Endothelial cell of umbilical vein (primary cell): Measurements from ENCODE around the gene GAL3ST2. TPM values are rescaled to one million over a fixed set of nuclear protein-coding genes. Genes with fewer than 3 reads are reported as not detected.

Experiments
- BruUV-seq: library from RNA; stranded (reverse); fragments of 400-500 nt; replicated peaks from 2 replicates; lab custom pipeline; 2021; lab: Mats Ljungman, UMichigan
- CTCF ChIA-PET: fragments of 300-600, 350-600 bp; sonication (Branson Sonifier 250); formaldehyde crosslinking; loops from one replicate; lab custom pipeline; 2021; ENCODE audit warnings: antibody characterized with exemption, inconsistent platforms; lab: Charles Lee
- POLR2A ChIA-PET: fragments of 300-600, 350-600 bp; sonication (Branson Sonifier 250); formaldehyde crosslinking; loops from one replicate; lab custom pipeline; 2021; ENCODE audit warnings: antibody characterized with exemption, inconsistent platforms; lab: Charles Lee
- DNase-seq: peaks from one replicate; pipeline ENCODE4 v3.0.0-alpha.2; 2011; ENCODE audit warnings: low read depth, low spot score
- FAIRE-seq: peaks from 2 replicates; lab custom pipeline; 2011; peaks lifted over from hg19 to GRCh38; lab: Jason Lieb, UNC
- H2AFZ ChIP-seq: 2 replicates; pipeline ENCODE4 v1.6.0; 2012; ENCODE audit warnings: low read depth, low read length, control low read depth, inconsistent platforms
- H3K27ac ChIP-seq: 2 replicates; pipeline ENCODE4 v1.5.1; 2011; ENCODE audit warnings: low read depth, mild to moderate bottlenecking, control low read depth, low read length, moderate library complexity; ENCODE audit not compliant: insufficient read depth
- H3K27me3 ChIP-seq, 2 experiments: 2 replicates each; pipeline versions ENCODE4 v1.6.0 to v1.6.1; 2011; ENCODE audit warnings: low read length in 2 of 2, mixed read lengths in 1 of 2; ENCODE audit not compliant: control insufficient read depth in 2 of 2, insufficient read depth in 2 of 2
- H3K36me3 ChIP-seq, 2 experiments: 2 replicates in 1 of 2; 3 replicates in 1 of 2; pipeline ENCODE4 v1.5.1; 2011; ENCODE audit warnings: low read length in 2 of 2, mild to moderate bottlenecking in 1 of 2, moderate library complexity in 1 of 2; ENCODE audit not compliant: control insufficient read depth in 2 of 2, insufficient read depth in 2 of 2; ENCODE audit errors: extremely low read depth in 1 of 2
- H3K4me1 ChIP-seq: 3 replicates; pipeline ENCODE4 v1.5.1; 2011; ENCODE audit warnings: mild to moderate bottlenecking, low read length; ENCODE audit not compliant: control insufficient read depth, insufficient read depth; ENCODE audit errors: extremely low read depth
- H3K4me2 ChIP-seq: 2 replicates; pipeline ENCODE4 v1.6.1; 2011; ENCODE audit warnings: low read length, control low read depth, mixed read lengths; ENCODE audit not compliant: insufficient read depth
- H3K4me3 ChIP-seq, 3 experiments: fragments of 200-600 bp in 1 of 3; sonication (generic), shearing (Covaris generic) in 1 of 3; replicated peaks in 1 of 3; 2 replicates each; pipeline ENCODE4 v1.5.1; 2011 to 2016; ENCODE audit warnings: control low read depth in 3 of 3, low read length in 3 of 3, mild to moderate bottlenecking in 2 of 3, inconsistent platforms in 1 of 3, low read depth in 1 of 3, moderate library complexity in 1 of 3; ENCODE audit not compliant: insufficient read depth in 1 of 3
- H3K79me2 ChIP-seq: 2 replicates; pipeline ENCODE4 v1.6.0; 2012; ENCODE audit warnings: low read length, inconsistent platforms; ENCODE audit not compliant: control insufficient read depth, insufficient read depth
- H3K9ac ChIP-seq: replicated peaks from 2 replicates; pipeline ENCODE3; 2011; ENCODE audit warnings: low read length, control low read depth; ENCODE audit not compliant: insufficient read depth; ENCODE audit errors: extremely low read depth
- H3K9me1 ChIP-seq: replicated peaks from 3 replicates; pipeline ENCODE4 v1.6.0; 2011; ENCODE audit warnings: mild to moderate bottlenecking, low read length; ENCODE audit not compliant: control insufficient read depth, insufficient read depth; ENCODE audit errors: extremely low read depth
- H3K9me3 ChIP-seq: replicated peaks from 2 replicates; pipeline ENCODE4 v1.5.1; 2012; ENCODE audit warnings: low read length, inconsistent platforms; ENCODE audit not compliant: control insufficient read depth, insufficient read depth
- H4K20me1 ChIP-seq: replicated peaks from 2 replicates; pipeline ENCODE3; 2011; ENCODE audit warnings: mild to moderate bottlenecking, low read length; ENCODE audit not compliant: control insufficient read depth, insufficient read depth; ENCODE audit errors: extremely low read depth
- EZH2 ChIP-seq: IDR thresholded peaks from 2 replicates; pipeline ENCODE4 v1.6.1; 2012; ENCODE audit warnings: borderline replicate concordance, low read depth, mild to moderate bottlenecking, moderate library complexity, low read length, inconsistent platforms; ENCODE audit not compliant: severe bottlenecking
- FOS ChIP-seq: IDR thresholded peaks from 2 replicates; pipeline ENCODE4 v1.6.1; 2011; ENCODE audit warnings: mild to moderate bottlenecking, low read length, moderate library complexity, borderline replicate concordance; ENCODE audit not compliant: insufficient read depth
- GATA2 ChIP-seq: IDR thresholded peaks from 2 replicates; pipeline ENCODE4 v1.7.0; 2011; ENCODE audit warnings: low read depth, mild to moderate bottlenecking, moderate library complexity, mixed read lengths, low read length; ENCODE audit not compliant: insufficient read length, insufficient read depth
- JUN ChIP-seq: IDR thresholded peaks from 2 replicates; pipeline ENCODE4 v1.6.1; 2011; ENCODE audit warnings: borderline replicate concordance, low read depth; ENCODE audit not compliant: insufficient read length, insufficient read depth
- MYC ChIP-seq: IDR thresholded peaks from one replicate; pipeline ENCODE4 v1.6.1; 2011; ENCODE audit warnings: mild to moderate bottlenecking, low read depth, low read length
- POLR2A ChIP-seq: IDR thresholded peaks from 2 replicates; pipeline ENCODE4 v1.6.1; 2012; ENCODE audit warnings: low read depth, mild to moderate bottlenecking, control low read depth, low read length
- POLR2AphosphoS5 ChIP-seq: IDR thresholded peaks from 2 replicates; pipeline ENCODE4 v1.6.1; 2012; ENCODE audit warnings: low read depth, mild to moderate bottlenecking, control low read depth, low read length, moderate library complexity; ENCODE audit not compliant: insufficient read depth
- dilution Hi-C: fragments of 300-500 bp; cut with MboI; formaldehyde crosslinking; loops from one replicate; pipeline ENCODE4 v1.15.0; 2019; ENCODE audit warnings: low sequenced_read_pairs; ENCODE audit not compliant: extremely low pct_ligation_motif_present
- intact Hi-C: fragments of 100-400 bp; cut with micrococcal nuclease; formaldehyde crosslinking; loops from one replicate; pipeline ENCODE4 v1.10.0; 2022
- polyA plus RNA-seq, 4 experiments: library from polyadenylated mRNA; depleted of rRNA in 3 of 4; stranded (reverse) in 3 of 4; unstranded in 1 of 4; fragments of >200 nt; gene quantifications; 2 replicates each; pipeline versions ENCODE4 v1.2.1 to v1.2.3, GENCODE V29; 2011 to 2012; ENCODE audit warnings: missing spikeins in 1 of 4
- total RNA-seq: library from RNA; stranded (reverse); gene quantifications from 2 replicates; pipeline ENCODE4 v1.2.3, GENCODE V29; 2021
- TF ChIP-seq, protein P1 (sequence below), 2 donors: IDR thresholded peaks; 1 replicate in 1 of 2; 2 replicates in 1 of 2; pipeline ENCODE4 v1.5.1; 2011; ENCODE audit warnings: low read length in 2 of 2, mild to moderate bottlenecking in 2 of 2, moderate library complexity in 2 of 2, control low read depth in 1 of 2, inconsistent platforms in 1 of 2, low read depth in 1 of 2; ENCODE audit not compliant: insufficient read depth in 1 of 2; ENCODE audit errors: extremely low read depth in 1 of 2
- TF ChIP-seq, protein P2 (sequence below): IDR thresholded peaks from 2 replicates; pipeline ENCODE4 v1.6.1; 2011; ENCODE audit not compliant: insufficient read depth, insufficient read length

The GAL3ST2 gene
- total and polyA plus RNA-seq, 2 donors (not counting 3 experiments of a cell fraction or from before 2014, with no cell fraction given): not detected

DNA sequence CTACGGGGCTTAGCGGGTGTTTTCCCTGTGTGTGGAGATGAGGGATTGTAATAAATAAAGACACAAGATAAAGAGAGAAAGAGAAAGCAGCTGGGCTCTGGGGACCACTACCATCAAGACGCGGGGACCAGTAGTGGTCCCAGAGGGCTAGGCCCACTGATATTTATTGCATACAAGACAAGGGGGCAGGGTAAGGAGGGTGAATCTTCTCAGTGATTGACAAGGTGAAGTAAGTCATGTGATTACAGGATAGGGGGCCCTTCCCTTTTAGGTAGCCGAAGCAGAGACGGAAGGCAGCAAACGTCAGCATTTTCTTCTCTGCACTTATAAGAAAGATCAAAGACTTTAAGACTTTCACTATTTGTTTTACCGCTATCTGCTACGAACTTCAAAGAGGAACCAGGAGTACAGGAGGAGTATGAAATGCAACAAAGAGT, 4.5 kb upstream of the GAL3ST2 start:
- H3K9me3 ChIP-seq: no peaks in the 10 kb centered on the region
- H3K79me2 ChIP-seq: no peaks in the 10 kb centered on the region
- no peak for DNase-seq
- H4K20me1 ChIP-seq: no peaks in the 10 kb centered on the region
- H3K4me1 ChIP-seq: peaks cover 5% of the 10 kb centered on the region
- no TSS peak for BruUV-seq
- no peak overlapping the region for H3K4me3 ChIP-seq
- no peak overlapping the region for H3K27ac ChIP-seq
- H3K36me3 ChIP-seq: peaks cover 0 to 2% of the 10 kb centered on the region in 2 experiments
- H3K27me3 ChIP-seq: no peaks in the 10 kb centered on the region
- H3K9ac ChIP-seq: no peak overlapping the region
- H3K9me1 ChIP-seq: no peaks in the 10 kb centered on the region
- FAIRE-seq: no peak
- H3K4me2 ChIP-seq: no peak overlapping the region
- CTCF ChIA-PET: interaction anchor here (1.2 kb wide), 1 partner anchor 32 kb away, joined by 4 read pairs; no protein-coding TSS in a partner anchor
- no peak overlapping the region for H2AFZ ChIP-seq
- POLR2A ChIA-PET: no interaction called here
- dilution Hi-C loops: no loop called here
- TF ChIP-seq FOS: no peak
- no peak for TF ChIP-seq POLR2A
- TF ChIP-seq EZH2: no peak
- TF ChIP-seq GATA2: no peak
- TF ChIP-seq, protein P1, sequence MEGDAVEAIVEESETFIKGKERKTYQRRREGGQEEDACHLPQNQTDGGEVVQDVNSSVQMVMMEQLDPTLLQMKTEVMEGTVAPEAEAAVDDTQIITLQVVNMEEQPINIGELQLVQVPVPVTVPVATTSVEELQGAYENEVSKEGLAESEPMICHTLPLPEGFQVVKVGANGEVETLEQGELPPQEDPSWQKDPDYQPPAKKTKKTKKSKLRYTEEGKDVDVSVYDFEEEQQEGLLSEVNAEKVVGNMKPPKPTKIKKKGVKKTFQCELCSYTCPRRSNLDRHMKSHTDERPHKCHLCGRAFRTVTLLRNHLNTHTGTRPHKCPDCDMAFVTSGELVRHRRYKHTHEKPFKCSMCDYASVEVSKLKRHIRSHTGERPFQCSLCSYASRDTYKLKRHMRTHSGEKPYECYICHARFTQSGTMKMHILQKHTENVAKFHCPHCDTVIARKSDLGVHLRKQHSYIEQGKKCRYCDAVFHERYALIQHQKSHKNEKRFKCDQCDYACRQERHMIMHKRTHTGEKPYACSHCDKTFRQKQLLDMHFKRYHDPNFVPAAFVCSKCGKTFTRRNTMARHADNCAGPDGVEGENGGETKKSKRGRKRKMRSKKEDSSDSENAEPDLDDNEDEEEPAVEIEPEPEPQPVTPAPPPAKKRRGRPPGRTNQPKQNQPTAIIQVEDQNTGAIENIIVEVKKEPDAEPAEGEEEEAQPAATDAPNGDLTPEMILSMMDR (IDR thresholded peaks at IDR 0.05; ENCODE audit: extremely low read depth in 1 of 2, insufficient read depth in 1 of 2, low read depth in 1 of 2, low read length in 2 of 2): no peak
- TF ChIP-seq POLR2AphosphoS5: no peak
- no peak for TF ChIP-seq JUN
- TF ChIP-seq MYC: no peak
- TF ChIP-seq, protein P2, sequence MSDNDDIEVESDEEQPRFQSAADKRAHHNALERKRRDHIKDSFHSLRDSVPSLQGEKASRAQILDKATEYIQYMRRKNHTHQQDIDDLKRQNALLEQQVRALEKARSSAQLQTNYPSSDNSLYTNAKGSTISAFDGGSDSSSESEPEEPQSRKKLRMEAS: no peak
- intact Hi-C loops: no loop called here
